IMR-90 (cell line): ENCODE results near the gene TCF3. TPM values are rescaled to one million over a fixed set of nuclear protein-coding genes. Genes with fewer than 3 reads are reported as not detected.

ENCODE experiments used
- ATAC-seq: fragments of 200-7000 bp; cut with Tn5 transposase; 2 replicates; pipeline ENCODE4 v1.9.1; 2020; ENCODE audit warnings: low read depth, mild to moderate bottlenecking, moderate library complexity
- BruUV-seq: library from RNA; stranded (reverse); fragments of 400-500 nt; replicated peaks from 2 replicates; lab custom pipeline; 2021; lab: Mats Ljungman, UMichigan
- CTCF ChIA-PET: fragments of 300-600 bp; formaldehyde crosslinking; extraction: SDS; loops from one replicate; lab custom pipeline; 2021; ENCODE audit warnings: antibody characterized with exemption; lab: Yijun Ruan, JAX
- POLR2A ChIA-PET: fragments of 300-600 bp; sonication (Branson Sonifier 250); formaldehyde crosslinking; loops from one replicate; lab custom pipeline; 2022; ENCODE audit warnings: antibody characterized with exemption; ENCODE audit not compliant: unreplicated experiment; lab: Charles Lee
- DNase-seq: peaks from one replicate; pipeline ENCODE4 v3.0.0; 2013
- H2AFZ ChIP-seq: replicated peaks from 2 replicates; pipeline ENCODE3; 2013; ENCODE audit warnings: low read length, mild to moderate bottlenecking; ENCODE audit not compliant: poor library complexity
- H2AK5ac ChIP-seq: 2 replicates; pipeline ENCODE4 v1.6.1; 2013; ENCODE audit warnings: low read depth, low read length, inconsistent platforms
- H2AK9ac ChIP-seq: replicated peaks from 2 replicates; pipeline ENCODE3; 2013; ENCODE audit warnings: mild to moderate bottlenecking, low read depth, low read length, moderate library complexity; ENCODE audit not compliant: poor library complexity
- H2BK120ac ChIP-seq: 2 replicates; pipeline ENCODE4 v1.6.1; 2013; ENCODE audit warnings: low read depth, low read length, inconsistent platforms
- H2BK15ac ChIP-seq: 3 replicates; pipeline ENCODE4 v1.6.1; 2013; ENCODE audit warnings: low read depth, low read length, inconsistent platforms
- H2BK20ac ChIP-seq: 2 replicates; pipeline ENCODE4 v1.6.1; 2013; ENCODE audit warnings: low read depth, mild to moderate bottlenecking, inconsistent platforms, low read length, moderate library complexity
- H2BK5ac ChIP-seq: 2 replicates; pipeline ENCODE4 v1.6.1; 2013; ENCODE audit warnings: mild to moderate bottlenecking, low read depth, low read length, inconsistent platforms; ENCODE audit not compliant: poor library complexity, severe bottlenecking
- H3K14ac ChIP-seq: replicated peaks from 2 replicates; pipeline ENCODE4 v1.6.1; 2013; ENCODE audit warnings: low read depth, low read length, inconsistent platforms
- H3K18ac ChIP-seq: 2 replicates; pipeline ENCODE4 v1.6.1; 2013; ENCODE audit warnings: low read depth, low read length, control low read depth
- H3K23ac ChIP-seq: 2 replicates; pipeline ENCODE4 v1.6.1; 2013; ENCODE audit warnings: low read depth, low read length, inconsistent platforms
- H3K27ac ChIP-seq: 2 replicates; pipeline ENCODE4 v1.5.1; 2013; ENCODE audit warnings: mild to moderate bottlenecking, control low read depth, low read length; ENCODE audit not compliant: insufficient read depth
- H3K27me3 ChIP-seq: 2 replicates; pipeline ENCODE4 v1.6.1; 2013; ENCODE audit warnings: low read length; ENCODE audit not compliant: control insufficient read depth, insufficient read depth
- H3K36me3 ChIP-seq: 2 replicates; pipeline ENCODE4 v1.6.1; 2013; ENCODE audit warnings: low read length, mixed read lengths; ENCODE audit not compliant: control insufficient read depth, insufficient read depth
- H3K4ac ChIP-seq: 2 replicates; pipeline ENCODE4 v1.6.1; 2013; ENCODE audit warnings: low read depth, low read length, inconsistent platforms
- H3K4me1 ChIP-seq: 2 replicates; pipeline ENCODE4 v1.6.1; 2013; ENCODE audit warnings: low read length, mixed read lengths; ENCODE audit not compliant: control insufficient read depth, insufficient read depth
- H3K4me2 ChIP-seq: 2 replicates; pipeline ENCODE4 v1.6.1; 2013; ENCODE audit warnings: low read depth, mild to moderate bottlenecking, control low read depth, low read length, moderate library complexity
- H3K4me3 ChIP-seq: 2 replicates; pipeline ENCODE4 v1.5.1; 2013; ENCODE audit warnings: low read depth, mild to moderate bottlenecking, control low read depth, low read length, moderate library complexity; ENCODE audit not compliant: insufficient read depth
- H3K56ac ChIP-seq: 2 replicates; pipeline ENCODE4 v1.6.1; 2013; ENCODE audit warnings: low read length, inconsistent platforms; ENCODE audit not compliant: insufficient read depth; ENCODE audit errors: extremely low read depth
- H3K79me1 ChIP-seq, 2 experiments: 2 replicates each; pipeline ENCODE4 v1.6.1; 2013; ENCODE audit warnings: low read length in 2 of 2, inconsistent platforms in 1 of 2, low read depth in 1 of 2
- H3K9ac ChIP-seq: 2 replicates; pipeline ENCODE4 v1.6.1; 2013; ENCODE audit warnings: low read depth, low read length, control low read depth
- H3K9me1 ChIP-seq: 2 replicates; pipeline ENCODE4 v1.6.1; 2013; ENCODE audit warnings: low read length, inconsistent platforms; ENCODE audit not compliant: insufficient read depth
- H3K9me3 ChIP-seq: 2 replicates; pipeline ENCODE4 v1.6.1; 2013; ENCODE audit warnings: low read length; ENCODE audit not compliant: control insufficient read depth, insufficient read depth
- H4K20me1 ChIP-seq: 2 replicates; pipeline ENCODE4 v1.6.1; 2013; ENCODE audit warnings: low read length, inconsistent platforms; ENCODE audit not compliant: insufficient read depth
- H4K5ac ChIP-seq: 2 replicates; pipeline ENCODE4 v1.6.1; 2013; ENCODE audit warnings: mild to moderate bottlenecking, low read depth, low read length, control low read depth
- H4K8ac ChIP-seq, 2 experiments: 2 replicates each; pipeline ENCODE4 v1.6.1; 2013; ENCODE audit warnings: low read depth in 2 of 2, low read length in 2 of 2, control low read depth in 1 of 2, inconsistent platforms in 1 of 2
- H4K91ac ChIP-seq: 2 replicates; pipeline ENCODE4 v1.6.1; 2013; ENCODE audit warnings: low read depth, low read length, inconsistent platforms; ENCODE audit not compliant: insufficient read depth
- CHD1 ChIP-seq: IDR thresholded peaks from 2 replicates; pipeline ENCODE4 v1.6.1; 2012; ENCODE audit warnings: low read depth, low read length, improper control_type of control experiment
- ELK1 ChIP-seq: fragments of 150-350 bp; IDR thresholded peaks from 2 replicates; pipeline ENCODE4 v1.6.1; 2016; ENCODE audit warnings: low read depth, mild to moderate bottlenecking, low read length, moderate library complexity, borderline replicate concordance
- FOS ChIP-seq: fragments of 150-350 bp; IDR thresholded peaks from 2 replicates; pipeline ENCODE4 v1.6.1; 2016; ENCODE audit warnings: low read depth, low read length
- MAFK ChIP-seq: IDR thresholded peaks from 2 replicates; pipeline ENCODE4 v1.6.1; 2012; ENCODE audit warnings: low read depth, low read length, improper control_type of control experiment
- MAZ ChIP-seq: IDR thresholded peaks from 2 replicates; pipeline ENCODE4 v1.6.1; 2012; ENCODE audit warnings: low read depth, mild to moderate bottlenecking, low read length, improper control_type of control experiment, moderate library complexity, borderline replicate concordance
- MXI1 ChIP-seq: IDR thresholded peaks from 2 replicates; pipeline ENCODE4 v1.6.1; 2012; ENCODE audit warnings: low read depth, mild to moderate bottlenecking, low read length, moderate library complexity, borderline replicate concordance
- POLR2A ChIP-seq: IDR thresholded peaks from 2 replicates; pipeline ENCODE4 v1.6.1; 2012; ENCODE audit warnings: mild to moderate bottlenecking, low read depth, low read length
- RCOR1 ChIP-seq: IDR thresholded peaks from 2 replicates; pipeline ENCODE4 v1.6.1; 2012; ENCODE audit warnings: mild to moderate bottlenecking, low read length, improper control_type of control experiment; ENCODE audit not compliant: insufficient replicate concordance
- SMC3 ChIP-seq: fragments of 150-350 bp; IDR thresholded peaks from 2 replicates; pipeline ENCODE4 v1.6.1; 2016; ENCODE audit warnings: low read depth, mild to moderate bottlenecking, antibody characterized with exemption, low read length, moderate library complexity
- WGBS, 2 experiments: methylation state at CpG; one replicate each; pipeline versions ENCODE4 v1.1.5 to v1.1.7; 2013; ENCODE audit warnings: missing lambda C conversion rate in 2 of 2; ENCODE audit not compliant: insufficient read length in 1 of 2; ENCODE audit errors: extremely low coverage in 2 of 2; 5-methylcytosine and 5-hydroxymethylcytosine counted together
- dilution Hi-C: fragments of 300-500 bp; cut with HindIII; formaldehyde crosslinking; loops from one replicate; pipeline ENCODE4 v1.14.3; 2018; ENCODE audit warnings: low sequenced_read_pairs; ENCODE audit not compliant: unreplicated experiment
- in situ Hi-C: fragments of 300-500 bp; cut with MboI; formaldehyde crosslinking; loops from 3 replicates; pipeline ENCODE4 v1.14.3; 2019; ENCODE audit warnings: low sequenced_read_pairs, inconsistent platforms, mixed read lengths
- intact Hi-C: fragments of 100-400 bp; cut with micrococcal nuclease; formaldehyde crosslinking; loops from 2 replicates; pipeline ENCODE4 v1.10.0; 2022
- polyA plus RNA-seq, 3 experiments: library from polyadenylated mRNA; depleted of rRNA; stranded (reverse); fragments of >200 nt; gene quantifications; 2 replicates each; pipeline ENCODE4 v1.2.3, GENCODE V29; 2012; ENCODE audit warnings: low replicate concordance in 1 of 3
- total RNA-seq: library from RNA; depleted of rRNA; stranded (reverse); fragments of >200 nt; gene quantifications from 2 replicates; pipeline ENCODE4 v1.2.3, GENCODE V29; 2012

The TCF3 gene
- total and polyA plus RNA-seq, 2 of the 4 experiments (the other 2 are of a cell fraction): 29.9 to 127 TPM

- no peak overlapping the region for H2AK9ac ChIP-seq
- no peak overlapping the region for H2BK120ac ChIP-seq
- H3K18ac ChIP-seq: no peak overlapping the region
- DNase-seq (no peak), ATAC-seq (no peak)
- no peak overlapping the region for H3K9ac ChIP-seq
- H3K27ac ChIP-seq: no peak overlapping the region
- no peaks in the 10 kb centered on the region for H3K9me1 ChIP-seq
- H2AFZ ChIP-seq: no peak overlapping the region
- no TSS peak for BruUV-seq
- H3K4me1 ChIP-seq: no peaks in the 10 kb centered on the region
- no peaks in the 10 kb centered on the region; the same call in 1 of the 2 replicates for H3K9me3 ChIP-seq
- no peak overlapping the region for H2BK5ac ChIP-seq
- no peaks in the 10 kb centered on the region for H3K36me3 ChIP-seq
- no peak overlapping the region for H3K14ac ChIP-seq
- no peak overlapping the region for H3K4me3 ChIP-seq
- H3K4ac ChIP-seq: no peak overlapping the region
- no peak overlapping the region for H3K4me2 ChIP-seq
- no peaks in the 10 kb centered on the region for H3K79me1 ChIP-seq
- in situ Hi-C loops (no loop called here), dilution Hi-C loops (no loop called here), intact Hi-C loops (no loop called here)
- H2BK20ac ChIP-seq: no peak overlapping the region
- WGBS, 2 experiments: 90% methylated on average over 3 of the region's 8 CpGs; no CpG with 5 or more reads in 1 of the 2 experiments
- H2AK5ac ChIP-seq: no peak overlapping the region
- ChIA-PET POLR2A (no interaction called here), CTCF (no interaction called here)
- H4K5ac ChIP-seq: no peak overlapping the region
- no peak overlapping the region for H4K91ac ChIP-seq
- H3K23ac ChIP-seq: no peak overlapping the region
- TF ChIP-seq POLR2A (no peak), MAZ (no peak), FOS (no peak), MXI1 (no peak), SMC3 (no peak), MAFK (no peak), RCOR1 (no peak), CHD1 (no peak), ELK1 (no peak)
- peaks cover 3% of the 10 kb centered on the region; the same call in 1 of the 2 replicates for H3K27me3 ChIP-seq
- no peak overlapping the region for H4K8ac ChIP-seq
- H2BK15ac ChIP-seq: no peak overlapping the region
- H4K20me1 ChIP-seq: no peaks in the 10 kb centered on the region
- H3K56ac ChIP-seq: no peak overlapping the region
Observed at GRCh38 chr19:1656988-1657536, 4.6 kb upstream of the TCF3 start.
